ENCODE measurements around the gene WIPI1. TPM values are rescaled to one million over a fixed set of nuclear protein-coding genes. Genes with fewer than 3 reads are reported as not detected.
A peak's percentile ranks its signal among the peaks of the same experiment; 100 is the strongest.

WIPI1 gene, protein sequence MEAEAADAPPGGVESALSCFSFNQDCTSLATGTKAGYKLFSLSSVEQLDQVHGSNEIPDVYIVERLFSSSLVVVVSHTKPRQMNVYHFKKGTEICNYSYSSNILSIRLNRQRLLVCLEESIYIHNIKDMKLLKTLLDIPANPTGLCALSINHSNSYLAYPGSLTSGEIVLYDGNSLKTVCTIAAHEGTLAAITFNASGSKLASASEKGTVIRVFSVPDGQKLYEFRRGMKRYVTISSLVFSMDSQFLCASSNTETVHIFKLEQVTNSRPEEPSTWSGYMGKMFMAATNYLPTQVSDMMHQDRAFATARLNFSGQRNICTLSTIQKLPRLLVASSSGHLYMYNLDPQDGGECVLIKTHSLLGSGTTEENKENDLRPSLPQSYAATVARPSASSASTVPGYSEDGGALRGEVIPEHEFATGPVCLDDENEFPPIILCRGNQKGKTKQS
- total RNA-seq (41.2 TPM), polyA plus RNA-seq (ENCODE audit: insufficient read depth, low read depth, low replicate concordance) (40.9 TPM)
- long read RNA-seq, donor 1, partial matches to known transcripts: 0 of 2 reads
- long read RNA-seq, donor 1, other reads (novel, unspliced or antisense): 0 of 2 reads
- long read RNA-seq, donor 2, partial matches to known transcripts: 0 of 6 reads
- long read RNA-seq, donor 2, other reads (novel, unspliced or antisense): 0 of 6 reads
- long read RNA-seq, donor 3, partial matches to known transcripts: 757 of 770 reads
- long read RNA-seq, donor 3, other reads (novel, unspliced or antisense): 10 of 770 reads
- long read RNA-seq, donor 4, partial matches to known transcripts: 74 of 174 reads
- long read RNA-seq, donor 4, other reads (novel, unspliced or antisense): 98 of 174 reads
- long read RNA-seq, donor 5: 0 reads
- long read RNA-seq, donor 6, partial matches to known transcripts: 0 of 1 reads
- long read RNA-seq, donor 6, other reads (novel, unspliced or antisense): 0 of 1 reads
- long read RNA-seq, donor 7, transcript WIPI1-201 (13 exons, 1,832 nt): major isoform, 18 of 40 reads
- long read RNA-seq, donor 7, partial matches to known transcripts: 12 of 40 reads
- long read RNA-seq, donor 7, other reads (novel, unspliced or antisense): 7 of 40 reads
- long read RNA-seq, donor 8, partial matches to known transcripts: 0 of 2 reads
- long read RNA-seq, donor 8, other reads (novel, unspliced or antisense): 0 of 2 reads
- long read RNA-seq, donor 9, partial matches to known transcripts: 0 of 1 reads
- long read RNA-seq, donor 9, other reads (novel, unspliced or antisense): 0 of 1 reads
- long read RNA-seq, donor 10, partial matches to known transcripts: 164 of 181 reads
- long read RNA-seq, donor 10, other reads (novel, unspliced or antisense): 14 of 181 reads

DNA sequence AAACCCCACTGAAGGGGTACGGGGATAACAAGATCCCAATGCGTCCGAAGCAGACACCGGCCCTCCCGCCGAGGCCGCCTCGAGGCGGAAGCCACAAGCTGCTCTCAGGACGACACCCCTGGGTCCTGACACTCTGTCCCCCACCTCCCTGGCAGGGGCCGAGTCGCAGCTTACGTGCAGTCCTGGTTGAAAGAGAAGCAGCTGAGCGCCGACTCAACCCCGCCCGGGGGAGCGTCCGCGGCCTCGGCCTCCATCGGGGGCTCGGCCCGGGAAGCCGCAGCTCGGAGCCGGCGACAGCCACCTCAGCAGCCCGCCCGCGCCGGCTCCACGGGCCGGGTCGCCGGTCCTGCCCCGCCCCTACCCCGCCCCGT lies at the start of gene WIPI1:
WIPI1 (minus strand) TSS at position 329 of the 371 bp plus-strand sequence; CDS start at position 254, 75 bp downstream.
- intact Hi-C loops (cut with DNase I): no loop called here
- Histone ChIP-seq H3K9ac (ENCODE audit: low read length in 3 of 3) (peak within 1 kb of the TSS; percentile 38 to 59 (median 57)), H3K4me1 (ENCODE audit: control insufficient read depth in 2 of 3, insufficient read depth in 2 of 3, low read depth in 1 of 3, low read length in 3 of 3) (peaks cover 0 to 19% (median 7%) of the 10 kb centered on the region in 3 donors), H3K36me3 (ENCODE audit: control insufficient read depth in 2 of 3, insufficient read depth in 3 of 3, low read length in 3 of 3) (no peaks in the 10 kb centered on the region), H3K9me3 (ENCODE audit: control insufficient read depth in 2 of 3, insufficient read depth in 1 of 3, low read length in 3 of 3) (no peaks in the 10 kb centered on the region), H3K4me3 (ENCODE audit: low read length in 3 of 3) (peak within 1 kb of the TSS; percentile 66 to 80 (median 74)), H3K27me3 (ENCODE audit: control insufficient read depth, insufficient read depth, low read length) (no peaks in the 10 kb centered on the region), H3K27ac (ENCODE audit: low read depth in 2 of 2, low read length in 2 of 2) (peak within 1 kb of the TSS; percentile 84 to 94)
- FAIRE-seq (no peak), DNase-seq (peak in 2 of 5 donors; percentile 92 to 93)
- TF ChIP-seq, protein P1, sequence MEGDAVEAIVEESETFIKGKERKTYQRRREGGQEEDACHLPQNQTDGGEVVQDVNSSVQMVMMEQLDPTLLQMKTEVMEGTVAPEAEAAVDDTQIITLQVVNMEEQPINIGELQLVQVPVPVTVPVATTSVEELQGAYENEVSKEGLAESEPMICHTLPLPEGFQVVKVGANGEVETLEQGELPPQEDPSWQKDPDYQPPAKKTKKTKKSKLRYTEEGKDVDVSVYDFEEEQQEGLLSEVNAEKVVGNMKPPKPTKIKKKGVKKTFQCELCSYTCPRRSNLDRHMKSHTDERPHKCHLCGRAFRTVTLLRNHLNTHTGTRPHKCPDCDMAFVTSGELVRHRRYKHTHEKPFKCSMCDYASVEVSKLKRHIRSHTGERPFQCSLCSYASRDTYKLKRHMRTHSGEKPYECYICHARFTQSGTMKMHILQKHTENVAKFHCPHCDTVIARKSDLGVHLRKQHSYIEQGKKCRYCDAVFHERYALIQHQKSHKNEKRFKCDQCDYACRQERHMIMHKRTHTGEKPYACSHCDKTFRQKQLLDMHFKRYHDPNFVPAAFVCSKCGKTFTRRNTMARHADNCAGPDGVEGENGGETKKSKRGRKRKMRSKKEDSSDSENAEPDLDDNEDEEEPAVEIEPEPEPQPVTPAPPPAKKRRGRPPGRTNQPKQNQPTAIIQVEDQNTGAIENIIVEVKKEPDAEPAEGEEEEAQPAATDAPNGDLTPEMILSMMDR (IDR thresholded peaks at IDR 0.05; ENCODE audit: borderline replicate concordance, extremely low read depth, insufficient read depth): no peak

DNA sequence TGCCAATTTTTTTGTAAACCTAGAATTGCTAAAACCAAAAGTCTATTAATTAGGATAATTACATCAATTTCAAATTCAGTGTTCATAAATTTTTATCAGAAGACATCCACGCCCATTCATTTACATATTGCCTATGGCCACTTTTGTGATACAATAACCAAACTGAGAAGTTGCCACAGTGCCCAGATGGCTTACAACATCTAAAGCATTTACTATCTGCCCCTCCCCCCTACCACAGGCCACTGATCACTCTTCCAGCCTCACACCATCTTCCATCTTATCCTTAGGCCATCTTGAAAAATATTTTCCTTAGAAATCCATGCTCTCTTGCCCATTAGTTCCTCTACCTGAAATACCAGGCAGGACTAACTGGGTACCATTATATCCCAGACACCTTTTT lies 48.7 kb upstream of the WIPI1 start:
- Histone ChIP-seq H3K4me3 (ENCODE audit: low read length in 3 of 3) (no peak overlapping the region), H3K27ac (ENCODE audit: low read depth in 2 of 2, low read length in 2 of 2) (no peak overlapping the region), H3K4me1 (ENCODE audit: control insufficient read depth in 2 of 3, insufficient read depth in 2 of 3, low read depth in 1 of 3, low read length in 3 of 3) (no peaks in the 10 kb centered on the region), H3K36me3 (ENCODE audit: control insufficient read depth in 2 of 3, insufficient read depth in 3 of 3, low read length in 3 of 3) (no peaks in the 10 kb centered on the region), H3K9me3 (ENCODE audit: control insufficient read depth in 2 of 3, insufficient read depth in 1 of 3, low read length in 3 of 3) (no peaks in the 10 kb centered on the region), H3K27me3 (ENCODE audit: control insufficient read depth, insufficient read depth, low read length) (no peaks in the 10 kb centered on the region), H3K9ac (ENCODE audit: low read length in 3 of 3) (no peak overlapping the region)
- FAIRE-seq (no peak), DNase-seq (no peak)
- intact Hi-C loops (cut with DNase I): no loop called here
- TF ChIP-seq, protein P1 (IDR thresholded peaks at IDR 0.05; ENCODE audit: borderline replicate concordance, extremely low read depth, insufficient read depth): no peak

DNA sequence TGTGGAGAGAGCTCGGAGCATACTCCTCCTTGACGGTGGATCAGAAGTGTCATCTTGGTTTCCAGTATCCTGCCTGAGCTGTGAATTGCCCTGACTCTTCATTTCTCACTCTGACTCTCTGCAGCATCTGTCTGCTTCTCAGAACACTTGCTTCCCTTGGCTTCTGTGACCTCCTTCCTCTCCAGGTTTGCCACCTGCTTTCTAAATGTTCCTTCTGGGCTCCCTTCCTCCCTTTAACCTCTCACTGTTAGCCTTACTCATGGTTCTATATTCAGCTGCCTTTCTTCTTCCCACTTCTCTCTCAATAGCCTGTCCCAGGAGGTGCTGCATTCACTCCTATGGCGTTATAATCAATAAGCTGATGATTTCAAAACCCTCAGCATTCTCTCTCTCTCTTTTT lies 43.8 kb upstream of the WIPI1 start:
- FAIRE-seq: no peak
- no peak overlapping the region for H3K9ac ChIP-seq (ENCODE audit: low read length in 3 of 3)
- no peaks in the 10 kb centered on the region for H3K27me3 ChIP-seq (ENCODE audit: control insufficient read depth, insufficient read depth, low read length)
- H3K4me1 ChIP-seq (ENCODE audit: control insufficient read depth in 2 of 3, insufficient read depth in 2 of 3, low read depth in 1 of 3, low read length in 3 of 3): peaks cover 0 to 3% (median 0%) of the 10 kb centered on the region in 3 donors
- no peak overlapping the region for H3K4me3 ChIP-seq (ENCODE audit: low read length in 3 of 3)
- TF ChIP-seq, protein P1 (IDR thresholded peaks at IDR 0.05; ENCODE audit: borderline replicate concordance, extremely low read depth, insufficient read depth): no peak
- H3K27ac ChIP-seq (ENCODE audit: low read depth in 2 of 2, low read length in 2 of 2): no peak overlapping the region
- DNase-seq: no peak
- intact Hi-C loops (cut with DNase I): no loop called here
- no peaks in the 10 kb centered on the region for H3K36me3 ChIP-seq (ENCODE audit: control insufficient read depth in 2 of 3, insufficient read depth in 3 of 3, low read length in 3 of 3)
- no peaks in the 10 kb centered on the region for H3K9me3 ChIP-seq (ENCODE audit: control insufficient read depth in 2 of 3, insufficient read depth in 1 of 3, low read length in 3 of 3)

Measured in kidney (tissue), 22 donors.